Measurements from ENCODE around the gene ZNF195. TPM values are rescaled to one million over a fixed set of nuclear protein-coding genes. Genes with fewer than 3 reads are reported as not detected.
"Not testable (repeated sequence)": the region's sequence is repeated elsewhere in the genome, so short reads cannot be mapped to it uniquely, and the experiment has no call there.

The ZNF195 gene
- total and polyA plus RNA-seq, 5 donors: 6.9 to 13.9 (median 12.3) TPM

DNA sequence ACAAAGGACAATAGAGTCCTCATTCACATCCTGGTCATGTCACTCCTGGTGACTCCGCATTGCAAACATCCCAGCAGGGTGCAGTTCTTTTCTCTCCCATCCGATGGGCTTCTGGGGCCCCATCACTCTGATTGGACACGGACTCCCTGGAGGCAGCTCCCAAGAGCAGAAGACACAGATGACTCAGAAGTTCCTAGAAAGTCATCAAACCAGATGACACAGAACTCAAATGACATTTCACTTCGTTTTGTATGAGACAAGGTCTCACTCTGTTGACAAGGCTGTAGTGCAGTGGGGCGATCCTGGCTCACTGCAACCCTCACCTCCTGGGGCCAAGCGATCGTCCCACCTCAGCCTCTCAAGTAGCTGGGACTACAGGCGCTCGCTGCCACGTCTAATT is 33.2 kb downstream of the ZNF195 start:
- intact Hi-C loops (cut with DNase I): no loop called here
- no peak for DNase-seq

DNA sequence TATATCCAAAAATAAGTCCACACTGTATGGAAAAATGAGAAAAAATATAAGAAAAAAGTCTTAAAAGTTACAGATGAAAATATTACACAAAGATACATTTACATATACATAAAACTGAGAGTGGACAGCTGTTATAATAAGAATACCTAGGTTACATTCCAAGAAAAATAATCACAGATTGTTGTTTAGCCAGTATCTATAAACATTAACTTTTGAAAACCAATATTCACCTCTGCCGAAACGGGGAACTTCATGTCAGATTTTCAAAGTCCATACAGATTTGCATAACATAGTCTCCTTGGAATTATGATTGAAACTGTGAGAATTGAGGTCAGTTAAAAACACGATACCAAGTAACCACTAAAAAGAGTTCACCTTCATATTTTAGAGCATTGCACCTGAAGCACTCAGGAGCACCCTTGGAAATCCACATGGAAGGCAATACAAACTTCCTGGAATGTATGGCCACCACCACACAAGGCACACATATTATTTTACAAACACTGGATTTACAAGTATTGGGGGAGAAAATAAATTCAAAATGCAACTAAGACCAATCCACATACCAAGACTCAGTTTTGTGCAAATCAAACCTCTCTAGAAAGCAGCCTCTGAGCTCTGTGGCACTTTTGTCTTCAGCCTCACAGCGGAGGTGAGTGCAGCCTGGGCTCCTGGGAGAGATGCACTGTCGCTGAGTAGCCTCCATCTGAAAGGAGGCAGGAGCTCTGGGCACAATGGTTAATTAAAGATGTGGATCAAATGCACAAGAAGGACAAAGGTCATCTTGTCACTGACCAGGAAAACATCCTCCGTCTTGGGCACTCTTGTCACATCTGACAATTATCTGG is 34.4 kb downstream of the ZNF195 start:
- Histone ChIP-seq H3K4me3 (ENCODE audit: low read length) (no peak overlapping the region), H3K9me3 (ENCODE audit: control insufficient read depth, low read length) (no peaks in the 10 kb centered on the region), H3K27ac (ENCODE audit: low read length) (no peak overlapping the region), H3K4me1 (ENCODE audit: control insufficient read depth, insufficient read depth, low read length) (no peaks in the 10 kb centered on the region), H3K27me3 (ENCODE audit: control insufficient read depth, insufficient read depth) (no peaks in the 10 kb centered on the region)
- intact Hi-C loops (cut with DNase I): no loop called here
- ATAC-seq (no peak), DNase-seq (no peak)
- WGBS: 68% methylated on average over 6 of the region's 6 CpGs

More for the DNA sequence above, 33.2 kb downstream of the ZNF195 start:
- Histone ChIP-seq H3K27me3 (ENCODE audit: control insufficient read depth, insufficient read depth) (no peaks in the 10 kb centered on the region), H3K4me3 (ENCODE audit: low read length) (no peak overlapping the region), H3K4me1 (ENCODE audit: control insufficient read depth, insufficient read depth, low read length) (no peaks in the 10 kb centered on the region), H3K27ac (ENCODE audit: low read length) (no peak overlapping the region), H3K9me3 (ENCODE audit: control insufficient read depth, low read length) (no peaks in the 10 kb centered on the region)
- no peak for ATAC-seq
- WGBS: 80% methylated on average over 10 of the region's 10 CpGs

DNA sequence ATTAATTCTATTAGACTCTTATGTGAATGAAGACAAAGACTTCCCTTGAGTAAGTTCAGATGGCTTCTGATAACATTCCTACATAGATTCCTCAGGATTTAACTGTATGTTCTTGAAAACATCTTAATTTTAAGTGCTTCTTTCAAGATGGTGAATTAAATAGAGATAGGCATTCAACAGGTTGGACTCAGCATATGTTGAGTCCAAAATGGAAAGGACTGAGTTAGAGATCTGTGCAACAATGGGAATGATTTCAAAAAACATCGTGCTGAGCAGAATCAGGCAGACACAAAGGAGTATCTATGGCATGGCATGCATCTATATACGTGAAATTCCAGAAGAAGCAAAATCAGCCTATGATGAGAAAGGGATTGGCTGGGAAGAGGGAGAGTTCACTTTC is 36.2 kb downstream of the ZNF195 start:
- WGBS: 58% methylated on average over 2 of the region's 2 CpGs
- Histone ChIP-seq H3K4me1 (ENCODE audit: control insufficient read depth, insufficient read depth, low read length) (no peaks in the 10 kb centered on the region), H3K4me3 (ENCODE audit: low read length) (no peak overlapping the region), H3K27ac (ENCODE audit: low read length) (no peak overlapping the region), H3K27me3 (ENCODE audit: control insufficient read depth, insufficient read depth) (no peaks in the 10 kb centered on the region), H3K9me3 (ENCODE audit: control insufficient read depth, low read length) (no peaks in the 10 kb centered on the region)
- DNase-seq (no peak), ATAC-seq (no peak)
- intact Hi-C loops (cut with DNase I): no loop called here

DNA sequence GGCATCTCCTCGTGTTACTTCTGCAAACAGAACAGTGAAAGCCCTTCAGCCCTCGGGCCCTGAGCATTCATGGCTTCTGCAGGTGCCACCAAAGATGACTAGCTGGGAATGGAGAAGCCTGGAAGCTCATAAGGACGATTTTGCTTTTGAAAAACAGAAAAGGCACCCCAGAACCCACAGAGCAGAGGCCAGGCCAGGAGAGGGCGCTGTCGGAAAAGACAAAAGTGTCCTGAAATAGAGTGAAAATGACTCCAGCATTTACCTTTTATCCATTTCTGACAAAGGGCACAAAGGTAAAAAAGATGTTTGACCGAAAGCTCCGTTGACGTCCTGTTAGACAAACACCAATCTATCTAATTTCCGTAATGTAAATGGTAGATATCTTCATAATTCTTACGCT is 37.6 kb downstream of the ZNF195 start:
- Histone ChIP-seq H3K27me3 (ENCODE audit: control insufficient read depth, insufficient read depth) (no peaks in the 10 kb centered on the region), H3K27ac (ENCODE audit: low read length) (no peak overlapping the region), H3K4me1 (ENCODE audit: control insufficient read depth, insufficient read depth, low read length) (no peaks in the 10 kb centered on the region), H3K4me3 (ENCODE audit: low read length) (no peak overlapping the region), H3K9me3 (ENCODE audit: control insufficient read depth, low read length) (no peaks in the 10 kb centered on the region)
- DNase-seq (peak in 2 of 3 donors; percentile 41 to 76), ATAC-seq (no peak)
- WGBS: 24% methylated on average over 10 of the region's 10 CpGs
- intact Hi-C loops (cut with DNase I): no loop called here

DNA sequence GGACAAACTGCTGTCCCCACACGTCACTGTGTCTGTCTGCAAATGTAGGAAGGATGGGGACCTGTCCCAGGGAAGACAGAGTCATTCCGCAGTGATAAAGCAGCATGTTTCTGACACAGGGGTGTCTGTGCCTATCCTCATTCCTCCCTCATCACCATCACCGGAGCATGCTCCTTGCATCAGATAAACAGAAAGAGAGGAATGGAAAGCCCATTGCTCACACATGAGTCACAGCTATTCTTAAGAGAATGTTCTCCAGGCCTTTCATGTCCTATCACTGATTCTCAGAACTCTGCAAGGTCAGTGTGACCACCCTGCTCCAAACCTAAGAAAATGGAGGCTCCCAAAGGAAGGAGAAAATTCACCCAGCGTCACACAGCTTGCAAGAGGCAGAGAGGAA is 38.9 kb downstream of the ZNF195 start:
- Histone ChIP-seq H3K27ac (ENCODE audit: low read length) (no peak overlapping the region), H3K4me3 (ENCODE audit: low read length) (no peak overlapping the region), H3K9me3 (ENCODE audit: control insufficient read depth, low read length) (no peaks in the 10 kb centered on the region), H3K27me3 (ENCODE audit: control insufficient read depth, insufficient read depth) (no peaks in the 10 kb centered on the region), H3K4me1 (ENCODE audit: control insufficient read depth, insufficient read depth, low read length) (no peaks in the 10 kb centered on the region)
- ATAC-seq: no peak
- intact Hi-C loops (cut with DNase I): no loop called here
- DNase-seq: no peak
- 61% methylated on average over 4 of the region's 4 CpGs for WGBS

DNA sequence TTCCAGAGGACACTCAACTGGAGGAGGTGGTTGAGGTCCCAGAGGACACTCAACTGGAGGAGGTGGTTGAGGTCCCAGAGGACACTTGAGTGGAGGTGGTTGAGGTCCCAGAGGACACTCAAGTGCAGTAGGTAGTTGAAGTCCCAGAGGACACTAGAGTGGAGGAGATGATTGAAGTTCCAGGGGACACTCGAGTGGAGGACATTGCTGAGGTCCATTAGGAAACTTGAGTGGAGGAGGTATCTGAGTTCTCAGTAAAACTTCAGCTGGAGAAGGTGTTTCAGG is 39.7 kb downstream of the ZNF195 start:
- DNase-seq: no peak
- peak in 1 of 2 donors; percentile 19 for ATAC-seq
- no peak overlapping the region for H3K27ac ChIP-seq (ENCODE audit: low read length)
- intact Hi-C loops (cut with DNase I): no loop called here
- no peaks in the 10 kb centered on the region for H3K27me3 ChIP-seq (ENCODE audit: control insufficient read depth, insufficient read depth)
- no peak overlapping the region for H3K4me3 ChIP-seq (ENCODE audit: low read length)
- no peaks in the 10 kb centered on the region for H3K9me3 ChIP-seq (ENCODE audit: control insufficient read depth, low read length)
- H3K4me1 ChIP-seq (ENCODE audit: control insufficient read depth, insufficient read depth, low read length): no peaks in the 10 kb centered on the region
- 76% methylated on average over 1 of the region's 1 CpG for WGBS

DNA sequence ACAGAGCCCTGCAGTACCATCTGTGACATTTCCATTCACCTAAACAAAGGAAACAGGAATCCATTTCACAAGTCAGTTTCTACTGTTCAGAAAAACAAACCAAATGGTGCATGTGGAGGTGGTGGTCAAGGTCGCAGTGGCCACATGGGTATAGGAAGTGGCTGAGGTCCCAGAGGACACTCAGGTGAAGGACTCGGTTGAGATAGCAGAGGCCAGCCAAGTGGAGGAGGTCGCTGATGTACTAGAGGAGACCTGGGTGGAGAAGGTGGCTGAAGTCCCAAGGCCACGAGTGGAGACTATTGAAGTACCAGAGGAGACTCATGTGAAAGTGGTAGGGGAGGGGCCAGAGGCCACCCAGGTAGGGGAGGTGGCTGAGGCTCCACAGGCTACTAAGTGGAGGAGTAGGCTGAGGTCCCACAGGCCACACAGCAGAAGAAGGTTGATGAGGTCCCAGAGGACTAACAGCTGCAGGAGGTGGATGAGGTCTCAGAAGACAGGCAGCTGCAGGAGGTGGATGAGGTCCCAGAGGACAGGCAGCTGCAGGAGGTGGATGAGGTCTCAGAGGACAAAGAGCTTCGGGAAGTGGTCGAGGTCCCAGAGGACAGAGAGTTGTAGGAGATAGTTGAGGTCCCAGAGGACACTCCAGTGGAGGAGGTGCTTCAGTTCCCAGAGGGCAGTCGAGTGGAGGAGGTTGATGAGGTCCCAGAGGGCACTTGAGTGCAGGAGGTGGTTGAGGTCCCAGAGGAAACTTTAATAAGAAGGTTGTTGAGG is 40.2 kb downstream of the ZNF195 start:
- peak; percentile 14 to 29 for ATAC-seq
- Histone ChIP-seq H3K4me1 (ENCODE audit: control insufficient read depth, insufficient read depth, low read length) (no peaks in the 10 kb centered on the region), H3K27me3 (ENCODE audit: control insufficient read depth, insufficient read depth) (no peaks in the 10 kb centered on the region), H3K4me3 (ENCODE audit: low read length) (no peak overlapping the region), H3K9me3 (ENCODE audit: control insufficient read depth, low read length) (no peaks in the 10 kb centered on the region), H3K27ac (ENCODE audit: low read length) (no peak overlapping the region)
- DNase-seq: no peak
- 76% methylated on average over 7 of the region's 7 CpGs for WGBS
- intact Hi-C loops (cut with DNase I): no loop called here

DNA sequence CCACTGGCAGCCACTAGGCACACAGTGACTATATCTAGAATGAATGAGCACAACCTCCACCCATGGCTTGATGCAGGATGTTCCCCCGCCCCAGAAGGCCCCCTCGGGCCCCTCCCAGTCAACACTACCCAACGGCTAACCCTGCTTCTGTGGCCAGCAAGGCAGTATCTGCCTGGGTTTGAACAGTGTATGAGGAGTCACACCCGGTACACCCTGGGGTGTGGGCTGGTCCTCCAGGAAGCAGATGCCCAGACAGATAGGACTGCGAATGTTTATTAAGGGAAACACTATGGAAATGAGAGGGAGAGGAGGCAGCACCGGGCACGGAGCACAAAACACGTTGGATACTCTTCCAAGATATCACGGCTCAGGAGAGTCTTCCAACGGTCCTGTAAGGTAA is 42.5 kb downstream of the ZNF195 start:
- H3K4me3 ChIP-seq (ENCODE audit: low read length); H3K9me3 ChIP-seq (ENCODE audit: control insufficient read depth, low read length); DNase-seq; intact Hi-C loops (cut with DNase I); H3K27me3 ChIP-seq (ENCODE audit: control insufficient read depth, insufficient read depth); H3K4me1 ChIP-seq (ENCODE audit: control insufficient read depth, insufficient read depth, low read length); H3K27ac ChIP-seq (ENCODE audit: low read length): not testable (repeated sequence)
- peak in 1 of 2 donors; percentile 73 for ATAC-seq
- WGBS: no CpG with 5 or more reads among the region's 10 CpGs

DNA sequence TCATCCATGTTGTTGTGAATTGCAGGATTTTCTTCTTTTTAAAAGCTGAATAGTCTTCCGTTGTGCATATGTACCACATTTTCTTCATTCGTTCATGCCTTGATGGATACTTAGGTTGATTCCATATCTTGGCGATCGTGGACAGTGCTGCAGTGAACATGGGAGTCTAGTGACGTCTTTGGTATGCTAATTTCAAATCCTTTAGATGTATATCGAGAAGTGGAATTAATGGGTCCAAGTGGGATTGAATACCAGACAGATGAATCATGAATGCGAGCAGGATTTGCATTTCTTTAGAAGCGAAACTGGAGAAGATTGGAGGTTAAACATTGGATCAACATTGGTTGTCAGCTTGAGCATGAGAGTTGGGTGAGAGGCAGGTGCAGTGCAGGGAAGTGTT is 45.8 kb downstream of the ZNF195 start:
- H3K27ac ChIP-seq (ENCODE audit: low read length); intact Hi-C loops (cut with DNase I); H3K4me1 ChIP-seq (ENCODE audit: control insufficient read depth, insufficient read depth, low read length); ATAC-seq; H3K4me3 ChIP-seq (ENCODE audit: low read length); DNase-seq; H3K9me3 ChIP-seq (ENCODE audit: control insufficient read depth, low read length); H3K27me3 ChIP-seq (ENCODE audit: control insufficient read depth, insufficient read depth): not testable (repeated sequence)
- WGBS: no CpG with 5 or more reads among the region's 8 CpGs

DNA sequence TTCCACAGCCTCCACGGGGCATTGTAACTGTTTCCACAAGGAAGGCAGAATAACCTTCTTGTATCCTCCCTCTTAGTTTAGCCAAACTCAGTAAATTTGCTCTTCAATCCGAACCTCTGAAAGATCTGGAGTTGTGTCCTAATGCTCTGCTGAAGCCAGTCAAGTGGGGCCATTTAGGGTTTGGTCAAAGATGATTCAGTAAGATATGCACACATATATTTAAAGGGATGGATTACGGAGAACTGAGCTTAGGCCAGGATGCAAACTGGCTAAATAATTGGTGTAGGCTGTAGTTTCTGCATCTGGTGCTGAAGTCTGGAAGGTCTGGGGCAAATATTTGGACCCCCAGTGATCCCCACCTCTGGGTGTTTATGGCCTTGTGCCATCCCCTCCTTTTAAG is 47.9 kb downstream of the ZNF195 start:
- intact Hi-C loops (cut with DNase I); H3K4me1 ChIP-seq (ENCODE audit: control insufficient read depth, insufficient read depth, low read length); H3K4me3 ChIP-seq (ENCODE audit: low read length); H3K27me3 ChIP-seq (ENCODE audit: control insufficient read depth, insufficient read depth); H3K27ac ChIP-seq (ENCODE audit: low read length); ATAC-seq; H3K9me3 ChIP-seq (ENCODE audit: control insufficient read depth, low read length); DNase-seq: not testable (repeated sequence)
- WGBS: no CpG with 5 or more reads among the region's 3 CpGs

DNA sequence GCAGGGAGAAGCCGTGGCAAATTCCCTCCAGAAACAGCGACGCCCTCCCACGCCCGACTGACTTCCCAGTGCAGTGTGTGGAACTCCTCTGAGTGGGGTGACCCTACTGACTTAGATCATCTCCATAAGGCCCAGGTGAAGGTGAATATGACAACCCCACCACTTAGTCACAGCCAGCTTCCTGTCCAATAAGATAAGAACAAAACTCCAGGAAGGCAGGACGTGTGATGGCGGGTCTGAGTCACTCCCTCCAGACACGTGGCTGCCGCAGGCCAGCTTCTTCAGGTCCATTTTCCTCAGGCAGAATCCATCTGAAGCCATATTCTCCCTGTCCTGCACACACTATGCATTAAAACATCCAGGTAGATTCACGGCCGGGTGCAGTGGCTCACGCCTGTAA is 48.9 kb downstream of the ZNF195 start:
- H3K27me3 ChIP-seq (ENCODE audit: control insufficient read depth, insufficient read depth); H3K27ac ChIP-seq (ENCODE audit: low read length); H3K9me3 ChIP-seq (ENCODE audit: control insufficient read depth, low read length); H3K4me3 ChIP-seq (ENCODE audit: low read length); intact Hi-C loops (cut with DNase I); ATAC-seq; H3K4me1 ChIP-seq (ENCODE audit: control insufficient read depth, insufficient read depth, low read length); DNase-seq: not testable (repeated sequence)
- WGBS: no CpG with 5 or more reads among the region's 12 CpGs

Measured in right cardiac atrium (tissue), 5 donors.